SK-N-MC (cell line): ENCODE data around the gene HES4.

Experiments
- EZH2 ChIP-seq: fragments of 200-600 bp; sonication (generic); IDR thresholded peaks from one replicate; pipeline ENCODE4 v1.6.1; 2017; ENCODE audit warnings: antibody characterized with exemption
- POLR2AphosphoS5 ChIP-seq: IDR thresholded peaks from 2 replicates; pipeline ENCODE4 v1.6.1; 2012; ENCODE audit warnings: mild to moderate bottlenecking, low read depth, low read length, borderline replicate concordance

GRCh38 chr1:997713-997992 lies 2.2 kb downstream of the HES4 start:
- TF ChIP-seq EZH2, result no peak
- no peak for TF ChIP-seq POLR2AphosphoS5
